Measurements from ENCODE around the gene IGSF9B.

GRCh38 chr11:133964356-133964755, 7.6 kb upstream of the IGSF9B start:
- TF ChIP-seq CTCF (IDR thresholded peaks at IDR 0.05) (no peak), POLR2A (IDR thresholded peaks at IDR 0.05) (no peak)

Data from heart left ventricle (tissue), 13 donors.